GM19023 (cell line): ENCODE measurements around the gene NTPCR.
"Not testable (repeated sequence)": the region's sequence is repeated elsewhere in the genome, so short reads cannot be mapped to it uniquely, and the experiment has no call there.

Experiments used
- ATAC-seq: cut with Tn5 transposase; IDR thresholded peaks from one replicate; pipeline ENCODE4 v1.9.1; 2021; ENCODE audit warnings: mild to moderate bottlenecking, moderate library complexity; ENCODE audit not compliant: unreplicated experiment

Gene NTPCR

GRCh38 chr1:232950197-232951176 lies at the start of gene NTPCR:
NTPCR (plus strand) TSS chr1:232950611; CDS start chr1:232950711, 100 bp downstream.
- ATAC-seq, result peak; percentile 86

- ATAC-seq, result no peak
Measured at GRCh38 chr1:232900818-232901217, 49.6 kb upstream of the NTPCR start.

- ATAC-seq, result no peak
Measured at GRCh38 chr1:232901255-232901654, 49.2 kb upstream of the NTPCR start.

GRCh38 chr1:232902774-232903350 lies 47.5 kb upstream of the NTPCR start:
- ATAC-seq, result no peak

GRCh38 chr1:232904131-232904530 lies 46.3 kb upstream of the NTPCR start:
- no peak for ATAC-seq

DNA sequence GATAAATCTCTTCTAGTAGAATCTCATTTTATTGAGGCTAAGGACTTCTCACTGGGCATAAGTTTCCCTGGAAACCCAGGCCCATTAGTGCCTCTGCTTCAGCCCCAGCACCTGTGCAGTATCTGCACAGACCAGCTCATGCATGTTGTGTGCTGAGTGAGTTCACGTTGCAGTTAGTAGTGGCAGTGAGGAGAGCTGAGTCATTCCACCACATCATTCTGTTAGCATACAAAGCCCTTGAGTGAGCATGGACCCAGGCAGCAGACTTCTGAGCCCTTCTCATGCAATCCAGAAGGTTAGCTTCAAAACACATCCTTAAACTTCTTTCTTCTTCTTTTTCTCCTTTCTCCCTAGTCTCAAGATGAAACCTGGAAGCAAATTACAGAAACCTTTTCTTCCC lies 45.8 kb upstream of the NTPCR start:
- ATAC-seq, result no peak

- ATAC-seq, result no peak
Measured at GRCh38 chr1:232905331-232906034, 44.9 kb upstream of the NTPCR start.

- ATAC-seq, result no peak
Measured at GRCh38 chr1:232906441-232906840, 44.0 kb upstream of the NTPCR start.

GRCh38 chr1:232908831-232909230 lies 41.6 kb upstream of the NTPCR start:
- ATAC-seq, result no peak

DNA sequence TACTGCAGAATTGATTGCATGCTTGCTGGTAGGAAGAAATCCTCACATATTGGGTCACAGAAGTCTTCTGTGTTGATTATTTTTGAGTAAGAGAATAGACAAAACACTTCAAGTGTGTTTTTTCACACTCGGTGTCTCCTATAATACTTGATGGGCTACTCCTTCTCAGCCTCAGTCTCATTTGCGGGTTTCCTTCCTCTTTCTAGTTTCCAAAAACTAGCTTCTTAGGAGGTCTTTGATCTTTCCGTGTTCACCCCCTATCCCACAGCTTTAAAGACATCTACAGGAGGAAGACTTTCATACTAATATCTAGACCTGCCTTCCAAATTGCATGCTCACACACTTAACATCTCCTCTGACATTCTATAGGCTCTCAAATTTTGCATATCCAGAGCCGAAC lies 40.7 kb upstream of the NTPCR start:
- ATAC-seq, result no peak

DNA sequence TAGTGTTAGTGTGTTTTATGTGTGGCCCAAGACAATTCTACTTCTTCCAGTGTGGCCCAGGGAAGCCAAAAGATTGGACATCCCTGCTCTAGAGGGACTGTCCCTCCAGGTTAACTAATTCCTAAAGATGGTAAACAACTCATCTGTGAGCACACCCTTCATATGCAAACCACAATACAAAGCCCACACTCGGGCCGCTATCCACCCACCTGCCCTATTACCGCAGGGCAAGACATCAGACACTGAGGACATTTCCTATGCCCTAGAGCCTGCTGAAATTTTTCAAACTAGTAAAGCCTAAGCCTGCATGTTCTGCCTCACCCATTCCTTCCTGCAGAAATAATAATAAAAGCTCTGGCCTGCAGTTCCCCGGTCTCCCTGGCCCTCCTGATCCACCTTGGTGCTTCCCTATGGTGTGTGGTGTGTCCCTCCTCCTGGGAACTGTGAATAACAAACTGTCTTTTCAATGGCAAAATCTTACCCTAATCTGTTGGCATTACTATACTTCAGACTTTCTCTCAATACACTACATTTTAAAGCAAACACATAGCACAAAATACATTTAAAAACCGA lies 39.3 kb upstream of the NTPCR start:
- no peak for ATAC-seq

GRCh38 chr1:232912845-232913580 lies 37.4 kb upstream of the NTPCR start:
- ATAC-seq, result no peak

DNA sequence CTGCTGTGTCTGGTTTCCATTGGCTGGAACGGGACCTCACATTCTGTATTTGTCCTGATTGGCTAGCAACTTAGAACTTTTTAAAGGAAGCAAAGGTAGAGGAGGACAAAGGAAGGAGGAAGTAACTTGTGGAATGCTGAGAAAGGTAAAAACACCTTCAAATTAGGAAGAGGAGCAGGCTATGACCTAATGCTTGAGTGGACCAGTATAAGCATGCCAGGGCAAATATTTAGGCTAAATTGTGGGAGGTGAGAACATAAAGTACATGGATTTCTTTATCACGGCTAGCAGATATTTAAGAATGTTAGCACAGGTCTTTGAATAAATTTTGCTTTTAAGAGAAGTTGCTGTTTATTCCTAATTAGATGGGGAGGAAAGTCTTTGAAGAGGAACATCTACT lies 36.1 kb upstream of the NTPCR start:
- not testable (repeated sequence) for ATAC-seq

DNA sequence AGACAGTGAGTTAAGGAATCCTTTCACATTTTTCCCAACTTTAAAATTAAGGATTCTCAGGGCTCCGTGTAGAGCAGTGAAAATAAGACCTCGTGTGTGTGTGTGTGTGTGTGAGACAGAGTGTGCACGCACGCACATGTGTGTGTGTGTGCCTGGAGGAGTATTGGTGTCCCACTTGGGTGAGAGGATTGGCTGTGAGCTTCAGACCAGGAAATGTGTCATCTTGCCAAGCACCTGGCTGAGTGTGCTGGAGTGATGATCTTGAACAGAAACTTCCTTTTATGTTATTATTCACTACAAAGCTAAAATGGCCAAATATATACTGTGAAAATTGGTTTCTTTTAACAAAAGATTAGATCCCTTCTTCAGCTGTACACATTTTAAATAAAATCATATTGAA lies 35.2 kb upstream of the NTPCR start:
- no peak for ATAC-seq

DNA sequence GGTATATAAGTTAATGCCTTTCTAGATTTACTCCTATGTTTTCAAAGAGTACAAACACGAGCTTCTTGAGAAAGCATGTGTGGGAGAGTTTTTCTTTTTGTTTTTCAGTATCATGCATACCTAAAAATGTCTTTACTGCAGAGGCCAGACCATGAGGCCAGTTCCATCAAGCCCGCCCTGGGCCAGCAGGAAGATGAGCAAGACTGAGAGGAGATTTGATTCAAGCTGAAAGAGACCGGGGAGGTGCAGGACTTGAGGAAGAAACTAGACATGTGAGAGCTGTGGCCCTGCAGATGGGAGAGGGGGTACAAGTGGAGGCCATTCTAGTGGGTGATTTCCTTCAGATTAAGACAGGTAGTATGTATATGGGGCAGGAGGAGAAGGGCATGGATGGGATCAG lies 33.4 kb upstream of the NTPCR start:
- ATAC-seq, result peak; percentile 66

DNA sequence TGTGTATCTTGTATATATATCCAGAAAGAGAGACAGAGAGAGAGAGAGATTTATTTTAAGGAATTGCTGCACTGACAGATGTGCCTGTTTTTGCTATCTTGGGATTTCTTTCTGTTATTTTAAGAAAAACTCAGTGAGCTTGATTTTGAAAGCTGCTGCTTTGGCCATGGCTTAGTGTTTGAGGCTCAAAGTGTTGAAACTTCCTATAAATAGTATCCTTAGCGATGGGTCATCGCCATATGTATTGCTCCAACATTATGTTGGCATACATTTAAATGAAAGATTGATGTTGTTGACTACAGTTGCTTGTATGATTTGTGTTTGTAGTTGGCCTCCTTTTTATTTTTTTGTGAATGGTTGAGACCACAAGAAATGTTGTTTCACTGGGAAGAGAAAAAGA lies 29.0 kb upstream of the NTPCR start:
- ATAC-seq, result no peak

DNA sequence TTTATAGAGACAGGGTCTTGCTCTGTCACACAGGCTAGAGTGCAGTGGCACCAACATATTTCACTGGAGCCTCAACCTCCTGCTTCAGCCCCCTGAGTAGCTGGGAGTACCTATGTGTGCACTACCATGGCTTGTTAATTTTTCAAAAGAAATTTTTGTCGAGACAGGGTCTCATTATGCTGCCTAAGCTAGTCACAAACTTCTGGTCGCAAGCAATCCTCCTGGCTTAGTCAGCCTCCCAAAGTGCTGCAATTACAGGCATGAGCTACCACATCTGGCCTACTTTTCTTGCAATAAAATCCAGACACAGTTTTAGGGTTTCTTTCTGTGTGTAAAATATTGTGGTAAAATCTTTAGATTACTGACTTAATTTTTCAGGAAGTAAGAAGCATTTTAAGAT lies 27.9 kb upstream of the NTPCR start:
- ATAC-seq, result no peak

DNA sequence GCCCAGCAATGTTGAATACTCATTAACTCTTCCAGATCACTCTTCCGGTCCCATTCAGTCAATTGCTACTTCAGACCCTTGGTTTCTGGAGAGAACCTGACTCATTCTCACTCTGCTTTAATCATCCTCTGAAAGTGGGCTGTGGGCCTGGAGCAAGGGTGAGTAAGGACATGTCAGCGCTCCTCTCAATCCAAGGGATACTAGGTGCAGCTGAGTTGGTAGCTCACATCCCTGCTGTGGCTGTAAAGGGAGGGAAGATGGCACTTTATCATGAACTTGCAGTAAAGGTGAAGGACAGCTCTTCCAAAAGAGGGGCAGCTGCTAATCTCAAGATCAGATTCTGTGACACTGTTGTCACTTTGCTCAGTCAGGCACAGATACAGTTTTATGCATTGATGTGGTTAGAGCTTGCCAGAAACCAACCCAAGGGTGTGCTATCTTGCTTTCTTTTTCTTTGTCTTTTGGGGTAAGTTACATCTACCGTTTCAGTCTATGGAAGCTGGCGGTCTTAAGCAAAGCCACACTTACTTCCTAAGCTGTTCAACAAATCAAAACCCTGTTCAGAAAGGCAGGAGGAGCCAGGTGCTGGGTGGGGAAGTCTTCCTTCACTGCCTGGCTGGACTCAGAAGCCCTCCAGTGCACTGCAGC lies 26.5 kb upstream of the NTPCR start:
- ATAC-seq, result peak; percentile 79

- ATAC-seq, result no peak
Measured at GRCh38 chr1:232924874-232925273, 25.5 kb upstream of the NTPCR start.
